GM19023 (cell line): Measurements from ENCODE around the gene POU6F2.
"Not testable (repeated sequence)": the region's sequence is repeated elsewhere in the genome, so short reads cannot be mapped to it uniquely, and the experiment has no call there.

Experiments used
- ATAC-seq: cut with Tn5 transposase; IDR thresholded peaks from one replicate; pipeline ENCODE4 v1.9.1; 2021; ENCODE audit warnings: mild to moderate bottlenecking, moderate library complexity; ENCODE audit not compliant: unreplicated experiment

The POU6F2 gene

DNA sequence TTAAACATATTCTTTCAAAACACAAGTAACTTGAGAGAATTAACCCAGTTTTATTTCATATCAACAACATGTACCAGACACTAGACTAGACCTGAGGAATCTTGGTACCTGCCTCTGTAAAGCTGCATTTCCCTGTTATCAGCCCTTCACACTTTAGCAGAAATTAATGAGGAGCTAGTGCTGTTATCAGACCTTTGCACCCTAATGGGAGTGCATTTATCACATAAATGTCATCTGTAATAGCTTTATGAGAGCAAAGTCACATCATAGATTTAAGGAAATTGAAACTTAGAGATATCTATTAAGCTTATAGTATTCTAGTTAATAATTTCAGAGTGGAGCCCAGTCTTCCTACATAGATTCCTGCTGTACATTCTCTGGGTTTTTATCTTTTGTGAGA is 318.1 kb downstream of the POU6F2 start:
- ATAC-seq: no peak

- no peak for ATAC-seq
Measured at GRCh38 chr7:39299695-39300094, 322.0 kb downstream of the POU6F2 start.

DNA sequence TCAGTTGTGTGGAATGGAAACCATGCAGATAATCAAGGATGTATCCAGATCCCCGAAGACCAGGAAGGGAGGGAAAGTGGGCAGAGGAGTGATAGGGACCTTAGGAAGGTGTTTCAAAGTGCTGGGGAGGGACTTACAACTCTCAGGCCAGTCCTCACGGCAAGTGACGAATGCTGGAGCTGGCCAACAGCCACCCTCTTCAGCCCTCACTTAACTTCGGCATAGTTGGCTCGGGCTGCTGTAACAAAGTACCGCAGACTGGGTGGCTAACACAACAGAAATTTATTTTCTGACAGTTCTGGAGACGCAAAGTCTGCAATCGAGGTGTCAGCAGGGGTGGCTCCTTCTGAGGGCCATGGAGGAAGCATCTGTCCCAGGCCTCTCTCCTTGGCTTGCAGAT is 322.6 kb downstream of the POU6F2 start:
- no peak for ATAC-seq

DNA sequence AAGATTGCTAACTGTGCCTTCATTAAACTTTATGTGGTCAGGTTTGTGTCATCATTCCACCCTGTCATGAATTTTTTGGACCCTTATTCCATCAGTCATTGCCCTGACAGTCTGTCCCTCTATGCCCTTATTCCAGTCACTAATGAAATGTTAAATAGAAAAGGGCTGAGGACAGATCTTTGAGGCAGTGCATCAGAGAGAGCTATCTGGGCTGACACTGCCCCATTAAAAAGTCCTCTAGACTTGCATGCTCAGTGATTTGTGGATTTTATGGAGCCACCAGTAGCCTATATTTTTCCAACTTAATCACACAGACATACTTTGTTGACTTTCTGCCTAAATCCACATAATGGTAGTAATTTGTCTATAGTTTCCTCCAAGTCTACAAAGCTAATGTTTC is 323.8 kb downstream of the POU6F2 start:
- ATAC-seq: no peak

DNA sequence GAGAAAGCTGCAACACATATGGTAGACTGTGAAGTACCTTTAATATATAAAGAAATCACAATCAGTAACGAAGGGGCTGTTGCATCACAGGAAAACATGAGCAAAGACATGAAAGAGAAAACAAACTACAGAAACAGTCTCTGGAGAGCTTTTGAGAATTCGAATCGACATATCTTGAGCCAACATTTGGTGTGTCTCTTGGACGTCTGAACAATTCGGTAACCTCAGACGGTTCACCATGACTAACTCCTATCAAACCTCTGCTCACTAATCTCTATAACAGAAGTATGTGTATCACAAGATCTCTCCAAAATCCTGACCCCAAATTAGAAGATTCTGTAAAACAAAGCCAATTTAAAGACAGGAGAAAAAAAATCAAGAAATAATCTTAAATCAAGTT is 326.5 kb downstream of the POU6F2 start:
- no peak for ATAC-seq

DNA sequence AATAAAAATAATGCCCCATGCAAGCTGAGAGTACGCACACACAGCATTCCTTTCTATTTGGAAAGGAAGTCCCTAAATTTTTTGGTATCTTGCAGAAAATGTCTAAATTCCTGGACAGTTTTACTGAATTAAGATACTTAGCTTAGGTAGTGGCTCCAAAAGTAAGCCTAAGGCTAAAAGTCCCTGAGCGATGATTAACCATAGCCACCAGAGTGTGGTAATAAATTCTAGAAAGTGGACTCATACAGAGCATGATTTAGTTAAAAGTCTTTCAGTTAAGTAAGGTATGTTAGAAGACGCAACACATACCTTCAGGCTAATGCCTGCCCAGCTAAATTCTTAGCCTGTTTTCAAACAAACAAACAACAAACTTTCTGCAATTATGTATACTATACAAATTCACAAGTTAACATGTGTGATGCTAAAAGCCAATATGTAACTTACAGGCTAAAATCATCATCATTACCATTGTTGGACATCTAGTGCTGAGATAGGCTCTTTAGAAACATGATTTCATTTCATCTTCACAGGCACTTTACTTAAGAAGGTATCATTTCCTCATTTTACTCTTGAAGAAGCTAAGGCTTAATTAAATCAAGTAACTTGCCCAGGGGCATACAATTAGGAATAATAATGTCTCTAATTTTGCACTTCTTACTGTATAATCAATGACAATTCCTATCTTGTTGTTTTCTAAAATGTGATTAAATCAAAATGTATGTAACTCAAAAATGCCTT is 327.1 kb downstream of the POU6F2 start:
- ATAC-seq: no peak

DNA sequence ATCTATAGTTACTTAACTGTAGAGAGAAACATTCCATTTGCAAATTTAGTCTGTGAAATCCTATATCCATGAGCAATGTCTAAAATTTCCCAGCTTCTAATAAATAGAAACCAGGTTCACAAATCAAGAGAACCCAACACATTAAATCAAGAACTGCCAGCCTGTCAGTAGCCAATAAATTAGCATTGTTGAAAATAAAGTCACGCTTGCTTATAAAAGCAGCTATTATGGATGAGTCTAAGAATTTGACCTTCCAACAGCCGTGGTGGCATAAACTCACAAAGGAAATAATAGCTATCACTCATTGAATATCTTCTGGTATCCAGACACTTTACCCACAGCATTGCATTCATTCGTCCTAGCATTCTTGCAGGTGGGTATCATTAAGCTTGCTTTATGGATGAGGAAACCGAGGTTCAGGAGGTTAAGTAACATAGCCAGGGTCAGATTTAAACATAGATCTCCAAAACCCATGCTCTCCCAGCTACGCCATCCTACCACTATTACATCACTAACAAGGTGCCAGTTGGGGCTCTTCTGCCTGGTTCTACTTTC is 328.4 kb downstream of the POU6F2 start:
- ATAC-seq: no peak

DNA sequence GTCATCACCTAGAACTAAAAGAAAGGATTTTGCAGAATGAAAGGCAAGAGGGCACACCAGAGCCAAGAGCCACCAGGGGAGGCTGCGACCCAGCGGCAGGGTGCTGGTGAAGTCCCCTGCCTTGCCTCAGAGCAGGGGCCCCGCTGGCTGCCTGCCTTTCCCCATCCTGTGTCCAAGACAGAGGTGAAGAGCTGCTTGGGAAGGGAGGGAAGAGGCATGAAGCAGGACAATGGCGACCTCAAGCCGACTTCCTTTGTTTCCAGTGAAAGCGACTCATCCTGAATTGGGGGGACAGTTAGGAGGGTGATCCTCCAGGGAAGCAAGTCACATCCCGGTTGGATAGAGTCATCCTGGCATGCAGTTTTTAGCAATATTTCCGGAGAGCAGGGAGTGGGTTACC is 333.0 kb downstream of the POU6F2 start:
- no peak for ATAC-seq

DNA sequence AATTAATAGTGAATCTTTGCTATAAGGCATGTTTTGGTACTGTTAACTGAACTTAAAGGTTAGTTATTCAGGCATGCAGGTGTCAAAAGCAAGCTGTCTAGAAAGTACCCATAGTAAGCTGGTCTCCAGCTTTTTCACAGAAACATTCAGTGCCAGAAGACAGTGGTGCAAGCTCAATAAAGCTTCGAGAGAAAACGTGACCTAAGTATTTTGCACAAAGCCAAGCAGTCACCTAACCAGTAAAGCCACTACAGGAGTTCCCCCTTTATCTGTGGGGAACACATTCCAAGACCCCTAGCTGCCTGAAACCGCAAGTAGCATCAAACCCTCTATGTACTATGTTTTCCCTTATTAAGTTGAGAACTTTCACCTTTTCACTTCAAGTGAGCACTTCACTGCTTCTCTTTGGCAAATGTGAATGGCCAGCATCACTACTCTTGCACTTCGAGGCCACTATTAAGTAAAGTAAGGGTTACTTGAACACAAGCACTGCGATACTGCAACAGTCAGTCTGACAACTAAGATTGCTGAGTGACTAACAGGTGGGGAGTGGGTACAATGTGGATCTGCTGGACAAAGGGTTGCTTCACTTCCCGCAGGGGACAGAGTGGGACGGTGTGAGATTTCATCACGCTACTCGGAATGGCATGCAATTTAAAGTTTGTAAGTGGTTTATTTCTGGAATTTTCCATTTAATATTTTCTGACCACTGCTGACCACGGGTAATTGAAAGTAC is 334.7 kb downstream of the POU6F2 start:
- ATAC-seq: no peak

DNA sequence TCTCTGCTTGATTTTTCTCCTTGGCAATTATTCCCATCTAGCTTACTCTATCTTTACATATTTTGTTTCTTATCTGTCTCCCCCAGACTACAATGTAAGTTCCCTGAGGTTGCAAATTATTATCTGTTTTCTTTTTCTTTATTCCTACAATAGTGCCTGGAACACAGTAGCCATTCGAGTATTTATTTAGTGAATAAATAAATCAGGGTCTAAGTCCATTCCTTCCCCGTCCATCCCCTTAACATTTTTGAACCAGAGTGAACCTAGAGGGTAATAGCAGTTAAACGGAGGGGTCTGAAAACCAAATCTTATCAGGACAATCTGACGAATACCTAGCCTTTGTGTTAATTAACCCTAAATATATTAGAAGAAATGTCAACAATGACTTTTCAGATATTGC is 335.7 kb downstream of the POU6F2 start:
- ATAC-seq: no peak

GRCh38 chr7:39313974-39314373 is 336.3 kb downstream of the POU6F2 start:
- no peak for ATAC-seq

DNA sequence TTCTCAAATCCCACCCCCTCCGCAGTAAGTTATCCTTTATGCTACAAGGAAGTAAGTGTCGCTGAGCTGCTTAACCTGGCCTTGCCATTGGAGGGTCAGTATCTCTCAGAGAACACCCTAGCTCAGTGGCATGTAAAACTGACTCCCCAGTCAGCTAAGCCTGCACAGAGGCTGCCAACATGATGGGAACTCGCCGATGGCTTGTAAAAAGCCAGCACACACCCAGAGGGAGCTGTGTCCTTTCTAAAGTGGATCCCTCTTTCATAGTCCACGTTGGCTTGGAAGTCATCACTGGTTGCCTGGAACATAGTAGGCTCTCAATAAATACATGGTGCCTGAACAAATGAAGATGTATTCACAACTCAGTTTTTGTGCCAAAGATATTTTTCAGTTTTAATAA is 339.4 kb downstream of the POU6F2 start:
- ATAC-seq: no peak

DNA sequence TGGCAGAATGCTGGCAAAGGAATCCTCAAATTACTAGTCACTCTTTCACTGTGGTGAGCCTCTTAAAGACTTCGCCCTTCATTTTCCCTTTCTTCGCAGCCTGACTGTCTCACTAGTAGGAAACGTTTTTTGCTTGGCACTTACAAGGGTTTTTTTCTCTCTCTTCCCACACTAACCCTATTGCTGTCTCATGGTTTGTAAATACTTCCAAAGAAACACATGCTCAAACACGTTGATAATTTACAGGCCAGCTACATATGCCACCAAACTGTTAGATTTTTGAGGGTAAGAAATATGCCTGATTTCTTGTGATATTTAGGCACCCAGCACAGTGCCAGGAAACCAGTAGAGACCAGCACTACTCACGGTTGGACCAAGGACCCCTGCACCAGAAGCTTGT is 340.2 kb downstream of the POU6F2 start:
- no peak for ATAC-seq

- ATAC-seq: no peak
Measured at GRCh38 chr7:39321245-39321644, 343.5 kb downstream of the POU6F2 start.

DNA sequence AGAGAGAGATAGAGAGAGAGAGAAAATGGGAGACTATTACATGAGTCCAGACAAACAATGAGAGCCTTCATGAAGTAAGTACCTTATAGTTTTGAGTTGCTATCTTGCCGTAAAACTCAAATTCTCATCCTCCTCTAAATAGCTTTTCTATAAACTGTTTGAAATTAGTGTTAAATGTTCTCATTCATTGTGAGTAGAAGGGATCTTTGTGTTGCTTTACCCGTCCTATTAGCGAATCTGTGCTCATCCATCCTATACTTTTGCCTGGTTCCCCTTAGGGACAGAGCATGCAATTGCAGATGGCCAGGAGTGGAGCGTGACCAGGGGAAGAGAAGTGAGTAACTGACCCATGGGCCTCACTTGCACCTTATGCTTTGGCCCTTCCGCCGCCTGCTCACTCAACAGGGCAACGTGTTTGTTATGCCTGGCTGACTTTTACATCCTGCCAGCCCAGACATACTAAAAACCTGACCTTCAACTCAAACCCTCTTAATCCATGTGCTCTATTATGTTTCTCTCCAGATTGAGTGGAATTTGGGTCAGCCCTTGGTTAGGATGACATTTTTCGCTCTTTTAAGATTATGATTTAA is 344.3 kb downstream of the POU6F2 start:
- no peak for ATAC-seq

DNA sequence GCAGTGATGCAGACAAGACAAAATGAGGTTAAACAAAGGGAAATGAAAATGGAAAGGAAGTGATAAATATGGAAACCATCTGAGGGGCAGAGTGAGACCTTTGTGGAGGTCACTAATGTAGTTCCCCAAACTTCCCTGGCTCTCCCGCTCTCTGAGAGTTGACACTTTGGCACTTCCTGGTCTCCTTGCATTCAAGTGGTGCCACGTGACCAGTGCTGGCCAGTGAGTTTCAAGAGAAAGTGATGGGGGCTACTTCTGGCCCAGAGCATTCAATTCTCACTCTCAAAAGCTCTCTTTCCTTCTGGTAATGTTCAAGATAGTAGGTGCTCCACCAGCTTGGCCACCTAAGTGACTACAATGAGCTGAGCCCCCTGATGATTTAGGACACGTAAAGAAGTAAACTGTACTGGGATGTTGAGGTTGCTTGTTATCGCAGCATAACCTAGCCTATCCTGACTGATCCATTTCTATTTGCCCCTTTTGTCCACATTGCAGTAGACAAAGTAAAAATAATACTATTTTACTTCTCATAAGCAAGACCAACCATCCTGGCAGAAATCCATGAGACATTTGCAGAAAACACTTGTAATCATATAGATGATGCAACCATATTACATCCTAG is 346.5 kb downstream of the POU6F2 start:
- no peak for ATAC-seq

GRCh38 chr7:39331607-39332006 is 353.9 kb downstream of the POU6F2 start:
- ATAC-seq: not testable (repeated sequence)

DNA sequence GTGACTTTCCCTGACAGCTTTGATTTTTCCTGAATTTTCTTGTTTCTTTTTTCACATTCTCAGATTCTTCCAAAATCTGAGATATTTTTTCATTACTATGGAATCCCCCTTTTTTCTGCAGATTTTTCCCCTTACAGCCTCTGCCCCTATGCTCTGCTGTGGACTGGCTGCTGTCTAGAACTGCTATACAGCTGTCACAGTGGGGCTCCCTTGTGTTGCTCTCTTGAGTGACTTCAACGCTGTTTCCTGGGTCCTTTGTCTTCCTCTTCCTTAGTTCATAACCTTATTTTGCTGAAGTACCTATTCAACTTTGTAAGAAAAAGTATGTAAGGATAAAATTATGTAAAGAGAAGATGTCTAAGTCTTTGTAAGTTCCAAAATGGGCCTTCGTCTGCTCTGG is 354.4 kb downstream of the POU6F2 start:
- ATAC-seq: no peak

DNA sequence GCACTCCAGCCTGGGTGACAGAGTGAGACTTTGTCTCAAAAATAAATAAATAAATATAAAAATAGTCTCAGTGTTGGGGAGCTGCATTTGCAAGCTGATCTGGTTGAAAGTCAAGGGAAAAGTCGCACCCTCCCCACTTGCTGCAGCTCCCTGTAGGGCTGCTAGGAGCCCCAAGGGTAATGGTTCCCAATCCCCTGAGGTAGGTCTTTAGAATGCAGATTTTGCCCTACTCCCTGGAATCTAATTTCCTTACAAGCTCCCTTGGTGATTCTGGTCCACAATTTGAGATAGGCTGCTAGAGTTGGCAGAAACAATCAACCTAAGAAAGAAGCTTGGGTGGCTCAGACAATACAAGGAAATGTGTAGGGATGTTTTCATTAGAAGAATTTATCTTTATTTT is 356.0 kb downstream of the POU6F2 start:
- no peak for ATAC-seq

DNA sequence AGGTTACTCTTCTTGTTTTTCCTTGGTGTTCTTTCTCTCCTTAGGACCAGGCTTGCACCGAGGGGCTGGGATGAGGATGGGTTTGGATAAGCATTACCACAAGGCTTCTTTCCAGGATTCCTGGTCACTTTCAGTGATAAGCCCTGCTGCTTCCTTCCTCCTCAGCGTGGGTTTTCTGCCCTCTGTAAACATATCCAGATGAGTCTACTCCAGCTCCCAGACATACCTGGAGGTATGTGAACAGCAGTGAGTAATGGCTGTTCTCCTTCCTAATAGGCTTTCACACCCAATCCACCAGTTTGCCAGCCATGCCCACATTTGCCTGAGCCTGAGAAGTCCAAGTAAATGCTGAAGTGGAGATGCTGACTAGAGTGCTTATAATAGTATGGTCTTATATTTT is 358.7 kb downstream of the POU6F2 start:
- ATAC-seq: no peak

DNA sequence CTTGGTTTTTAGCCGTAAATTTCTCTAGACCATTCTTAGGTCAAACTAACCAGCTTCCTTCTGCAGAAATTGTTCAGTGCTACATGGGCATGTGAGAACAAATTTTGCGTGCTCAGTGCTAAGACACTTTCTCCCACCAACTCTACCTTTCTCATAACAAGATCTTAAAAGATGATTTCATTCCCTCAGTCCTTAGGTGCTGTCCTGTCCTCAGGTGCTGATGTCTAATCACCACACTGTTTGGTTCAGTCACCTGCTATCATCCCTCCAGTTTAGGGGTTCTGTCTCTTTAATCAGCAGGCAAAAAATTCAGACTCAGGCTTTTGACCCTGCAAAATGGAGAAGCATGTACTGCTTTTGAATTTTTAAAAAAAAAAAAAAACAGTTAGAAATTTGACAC is 361.0 kb downstream of the POU6F2 start:
- no peak for ATAC-seq
